Effector memory CD4-positive, alpha-beta T cell (primary cell): ENCODE data around the gene FBXO24.

ENCODE experiments used
- DNase-seq, 3 donors: peaks; one replicate each; pipeline ENCODE4 v3.0.0-alpha.2; 2020
- H3K27ac ChIP-seq: 2 replicates; pipeline ENCODE4 v1.7.0; 2013; ENCODE audit warnings: mild to moderate bottlenecking, low read length, moderate library complexity; ENCODE audit not compliant: insufficient read depth, poor library complexity, severe bottlenecking
- H3K27me3 ChIP-seq: replicated peaks from 2 replicates; pipeline ENCODE4 v1.7.0; 2013; ENCODE audit warnings: mild to moderate bottlenecking, low read length; ENCODE audit not compliant: insufficient read depth, control insufficient read depth, poor library complexity, severe bottlenecking
- H3K36me3 ChIP-seq: 2 replicates; pipeline ENCODE4 v1.7.0; 2013; ENCODE audit warnings: mild to moderate bottlenecking, low read length, moderate library complexity; ENCODE audit not compliant: control insufficient read depth, insufficient read depth
- H3K4me1 ChIP-seq: 2 replicates; pipeline ENCODE4 v1.7.0; 2013; ENCODE audit warnings: low read length, mild to moderate bottlenecking; ENCODE audit not compliant: control insufficient read depth, insufficient read depth, poor library complexity, severe bottlenecking
- H3K4me3 ChIP-seq: 2 replicates; pipeline ENCODE4 v1.7.0; 2013; ENCODE audit warnings: low read length, low read depth, mild to moderate bottlenecking; ENCODE audit not compliant: insufficient read depth, poor library complexity, severe bottlenecking
- H3K9me3 ChIP-seq: 2 replicates; pipeline ENCODE4 v1.7.0; 2013; ENCODE audit warnings: mild to moderate bottlenecking, low read length, moderate library complexity; ENCODE audit not compliant: control insufficient read depth

FBXO24 gene

DNA sequence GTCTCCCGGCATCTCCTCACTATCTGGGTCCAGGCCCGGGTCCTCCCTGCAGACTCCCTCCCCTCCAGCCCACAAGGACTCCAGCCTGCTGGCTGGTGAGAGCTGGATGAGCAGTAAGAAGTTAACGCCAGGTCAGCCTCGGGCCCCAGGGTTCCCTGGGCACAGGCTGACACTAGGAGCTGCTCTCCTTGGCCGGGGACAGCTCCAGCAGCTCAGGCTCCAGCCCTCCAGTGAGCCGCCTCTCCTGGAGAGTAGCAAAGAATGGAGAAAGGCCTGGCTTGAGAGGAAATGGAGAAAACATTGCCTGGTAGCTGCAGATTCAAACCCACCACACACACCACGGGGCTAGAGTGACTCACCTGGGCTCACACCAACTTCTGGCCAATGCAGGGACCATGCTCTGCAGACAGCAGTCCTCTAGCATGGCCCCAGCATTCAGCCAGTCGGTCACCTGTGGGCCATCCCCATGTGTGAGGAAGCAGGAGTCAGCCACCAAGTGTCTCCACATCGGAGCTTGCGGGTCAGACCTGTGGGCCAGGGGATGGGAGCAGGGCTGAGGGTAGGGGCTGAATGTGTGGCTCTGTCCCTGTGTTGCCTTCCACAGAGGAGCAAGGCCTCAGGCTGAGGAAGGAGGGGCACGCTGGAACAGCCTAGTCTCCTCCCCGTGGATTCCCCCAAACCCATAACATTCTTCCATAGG, 18.9 kb upstream of the FBXO24 start:
- H3K27ac ChIP-seq: no peak overlapping the region

DNA sequence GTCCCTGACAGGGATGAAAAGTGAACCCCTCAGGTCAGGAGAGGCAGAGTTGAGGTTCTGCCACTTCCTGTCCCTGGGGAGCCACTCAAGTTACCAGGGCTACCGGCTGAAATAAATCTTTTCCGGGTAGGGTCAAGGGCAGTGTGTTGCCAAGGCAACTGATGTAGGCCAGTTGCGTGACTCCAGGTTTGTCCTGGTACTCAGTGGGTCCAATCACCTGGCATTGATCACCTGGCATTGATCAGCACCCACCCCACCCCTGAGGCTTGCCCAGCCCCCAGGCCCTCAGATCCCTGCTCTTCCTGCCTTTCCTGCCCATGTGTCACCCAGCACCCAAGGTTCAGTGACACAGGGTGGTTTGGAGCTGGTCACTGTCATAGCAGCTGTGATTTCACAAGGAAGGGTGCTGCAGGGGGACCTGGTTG, 18.4 kb upstream of the FBXO24 start:
- DNase-seq: no peak
- peaks cover 37% of the 10 kb centered on the region for H3K4me1 ChIP-seq
- no peak overlapping the region for H3K4me3 ChIP-seq
- H3K27ac ChIP-seq: no peak overlapping the region
- no peaks in the 10 kb centered on the region for H3K9me3 ChIP-seq
- H3K36me3 ChIP-seq: peaks cover 11% of the 10 kb centered on the region
- H3K27me3 ChIP-seq: no peaks in the 10 kb centered on the region

More for the DNA sequence above, 18.9 kb upstream of the FBXO24 start:
- Histone ChIP-seq H3K27me3 (no peaks in the 10 kb centered on the region), H3K4me1 (peaks cover 37% of the 10 kb centered on the region), H3K36me3 (peaks cover 15% of the 10 kb centered on the region), H3K9me3 (no peaks in the 10 kb centered on the region), H3K4me3 (no peak overlapping the region)
- DNase-seq: no peak

DNA sequence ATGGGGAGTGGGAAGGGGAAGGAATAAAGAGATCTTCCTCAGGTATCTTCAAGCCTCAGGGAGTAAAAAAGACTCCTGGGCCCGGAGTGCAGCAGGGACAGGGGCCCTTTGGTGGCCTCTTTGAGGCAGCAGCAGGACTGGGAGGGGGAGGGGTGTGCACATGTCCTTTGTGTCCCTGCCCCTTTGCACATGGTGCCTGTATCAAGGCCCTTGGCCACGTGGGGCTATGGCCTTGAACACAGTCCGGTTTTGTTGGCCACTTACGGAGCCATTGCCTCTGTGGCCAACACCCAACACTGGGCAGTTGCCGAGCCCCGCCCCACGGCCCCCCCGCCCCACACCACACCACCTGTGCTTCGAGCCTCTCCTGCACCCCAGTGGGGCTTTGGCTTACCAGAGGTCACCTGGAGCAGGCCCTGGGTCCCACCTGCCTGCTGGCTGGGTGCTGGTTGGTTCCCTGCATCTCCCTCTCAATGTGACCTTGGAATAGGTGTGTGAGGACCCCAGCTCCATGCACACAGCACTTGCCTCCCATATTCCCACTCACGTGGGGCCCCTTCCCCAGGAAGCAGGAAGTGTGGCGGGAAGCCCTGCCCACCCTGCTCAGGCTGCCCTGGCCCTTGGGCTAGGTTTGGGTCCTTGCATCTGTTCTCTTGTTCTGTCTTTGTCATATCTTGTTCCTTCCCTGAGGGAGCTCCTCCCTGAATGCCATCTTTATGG, 17.8 kb upstream of the FBXO24 start:
- no peaks in the 10 kb centered on the region for H3K9me3 ChIP-seq
- no peaks in the 10 kb centered on the region for H3K27me3 ChIP-seq
- peaks cover 11% of the 10 kb centered on the region for H3K36me3 ChIP-seq
- H3K4me1 ChIP-seq: peaks cover 37% of the 10 kb centered on the region
- peak overlapping the region; percentile 25 for H3K27ac ChIP-seq
- H3K4me3 ChIP-seq: no peak overlapping the region
- no peak for DNase-seq

DNA sequence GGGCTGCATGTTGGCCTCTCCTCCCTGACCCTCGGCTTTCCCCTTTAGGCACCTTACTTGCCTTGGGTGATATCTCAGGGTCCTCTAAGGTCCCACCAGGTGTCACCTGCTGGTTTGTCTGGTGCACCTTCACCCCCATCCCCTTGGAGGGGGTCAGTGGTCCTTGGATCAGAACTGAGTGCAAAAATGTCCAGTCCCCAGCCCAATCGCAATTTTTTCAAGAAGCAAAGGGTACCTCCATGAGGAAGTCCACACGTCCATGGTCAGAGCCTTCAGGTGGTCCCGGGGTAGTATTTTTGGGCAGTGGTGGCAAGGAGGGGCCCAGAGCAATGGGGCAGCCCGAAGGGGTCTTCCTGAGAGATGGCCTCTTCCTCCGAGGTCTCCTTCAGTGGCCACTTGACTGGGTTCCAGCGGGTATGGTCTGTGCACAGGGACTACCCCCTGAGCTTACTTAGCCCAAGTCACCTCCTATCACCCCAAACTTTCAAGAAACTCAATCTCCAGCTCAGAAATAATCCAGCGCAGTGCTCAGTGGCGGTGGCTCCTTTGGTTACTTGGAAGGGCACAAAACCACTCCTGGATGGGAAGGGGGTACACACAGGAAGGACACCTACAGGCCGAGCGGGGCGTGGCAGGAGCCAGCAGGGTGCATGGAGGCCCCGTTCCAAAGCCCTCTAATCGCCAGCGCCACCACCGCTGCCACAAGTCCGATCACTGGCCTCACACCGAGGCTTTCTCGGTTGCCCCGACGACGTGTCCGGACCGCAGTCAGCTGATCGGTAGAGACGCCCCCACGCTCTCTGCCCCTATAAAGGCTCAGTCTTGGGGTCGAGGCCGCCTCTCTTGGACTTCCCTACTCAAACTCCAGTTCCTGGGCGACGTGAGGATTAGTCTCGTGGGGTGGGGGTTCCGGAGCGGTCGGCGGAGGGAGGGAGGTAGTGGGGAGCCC, 17.0 kb upstream of the FBXO24 start:
- peak overlapping the region; percentile 52 for H3K27ac ChIP-seq
- peak in 2 of 3 donors; percentile 19 to 33 for DNase-seq
- no peaks in the 10 kb centered on the region for H3K27me3 ChIP-seq
- H3K9me3 ChIP-seq: no peaks in the 10 kb centered on the region
- H3K4me3 ChIP-seq: peak overlapping the region; percentile 30
- H3K36me3 ChIP-seq: peaks cover 10% of the 10 kb centered on the region
- peaks cover 37% of the 10 kb centered on the region for H3K4me1 ChIP-seq

DNA sequence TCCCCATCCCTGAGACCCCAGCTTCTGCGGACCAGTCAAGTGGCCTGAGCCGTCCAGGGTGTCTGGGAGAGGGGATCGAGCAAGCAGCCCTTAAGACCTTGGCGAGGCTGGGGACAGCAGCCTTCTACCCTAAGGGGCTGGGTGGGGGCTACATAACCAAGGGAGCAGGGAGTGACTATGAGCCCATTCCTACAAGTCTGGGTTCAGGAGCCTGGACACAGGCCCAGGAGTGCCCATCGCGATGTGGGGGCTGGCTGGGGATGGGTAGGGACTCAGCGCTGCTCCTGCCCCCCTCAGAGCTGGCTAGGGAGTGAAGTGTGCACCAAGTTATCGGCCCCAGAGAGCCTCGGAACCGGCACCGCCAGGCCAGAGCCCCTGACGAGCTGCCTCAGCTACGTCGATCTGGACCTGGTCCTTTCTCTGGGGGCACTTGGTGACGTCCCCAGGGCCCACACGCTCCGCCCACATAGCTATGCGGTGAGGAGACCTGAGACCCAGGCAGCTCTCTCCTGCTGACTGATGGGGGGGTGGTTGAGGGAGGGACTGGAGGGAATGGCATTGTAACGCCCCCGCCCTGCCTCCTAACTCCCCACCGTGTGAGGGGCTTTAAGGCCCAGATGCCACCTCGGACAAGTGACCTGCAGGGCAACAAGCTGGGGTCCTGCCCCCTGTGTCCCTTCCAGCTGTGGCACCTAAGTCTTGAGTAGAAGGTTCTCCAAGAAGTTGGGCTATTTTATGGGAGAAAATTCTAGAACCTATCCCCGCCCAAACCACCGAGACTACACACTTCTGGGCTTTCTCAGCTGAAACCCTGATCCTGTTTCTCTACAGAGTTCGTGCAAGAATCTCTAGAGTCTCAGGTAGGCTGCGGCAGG, 14.9 kb upstream of the FBXO24 start:
- Histone ChIP-seq H3K27me3 (no peaks in the 10 kb centered on the region), H3K36me3 (peaks cover 30% of the 10 kb centered on the region), H3K9me3 (no peaks in the 10 kb centered on the region), H3K4me1 (peaks cover 37% of the 10 kb centered on the region), H3K27ac (no peak overlapping the region), H3K4me3 (no peak overlapping the region)
- DNase-seq: no peak

DNA sequence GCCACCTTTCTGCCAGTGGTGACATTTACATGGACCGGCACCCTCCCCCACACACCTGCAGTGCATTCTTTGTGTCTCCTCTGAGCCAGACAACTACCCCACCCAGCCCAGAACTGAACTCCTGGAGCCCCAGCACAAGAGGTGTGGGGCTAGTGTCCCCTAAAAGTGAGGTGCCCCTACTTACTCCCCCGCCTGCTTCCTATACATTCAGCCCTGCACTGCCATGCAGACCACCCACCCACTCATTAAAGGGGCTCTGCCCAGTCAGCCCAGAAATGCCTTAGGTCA, 14.4 kb upstream of the FBXO24 start:
- no peak for DNase-seq
- Histone ChIP-seq H3K4me3 (no peak overlapping the region), H3K36me3 (peaks cover 36% of the 10 kb centered on the region), H3K27ac (no peak overlapping the region), H3K27me3 (no peaks in the 10 kb centered on the region), H3K9me3 (no peaks in the 10 kb centered on the region), H3K4me1 (peaks cover 37% of the 10 kb centered on the region)

DNA sequence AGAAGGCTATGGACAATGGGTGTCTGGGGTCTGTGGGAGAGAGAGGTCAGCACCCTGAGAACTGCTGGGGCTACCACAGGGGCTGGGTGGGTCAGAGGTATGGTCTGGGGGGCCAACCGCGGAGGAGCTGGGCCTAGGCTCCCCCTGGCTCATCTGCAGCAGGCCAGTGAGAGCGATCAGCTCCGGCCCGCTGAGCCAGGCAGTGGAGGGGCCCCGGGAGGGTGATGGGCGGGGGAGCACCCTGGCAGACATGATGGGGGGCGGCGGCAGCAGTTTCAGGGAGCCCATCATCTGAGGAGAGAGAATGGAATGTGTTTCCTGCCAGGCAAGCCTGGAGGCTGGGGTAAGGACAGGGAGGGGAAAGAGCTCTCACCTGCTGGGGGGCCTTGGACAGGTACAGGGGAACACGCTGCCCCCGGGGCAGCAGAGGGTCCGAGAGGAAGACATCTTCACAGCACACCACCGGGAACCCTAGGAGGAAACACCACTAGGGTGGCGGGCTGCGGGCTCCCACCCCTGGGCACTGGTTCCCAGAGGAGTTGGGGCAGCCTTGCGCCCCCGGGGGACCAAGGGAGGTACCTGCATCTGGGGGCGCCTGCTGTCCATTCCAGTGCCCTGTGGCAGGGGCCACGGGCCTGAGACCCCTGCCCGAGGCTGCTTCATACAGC, 13.7 kb upstream of the FBXO24 start:
- Histone ChIP-seq H3K4me1 (peaks cover 36% of the 10 kb centered on the region), H3K27ac (no peak overlapping the region), H3K36me3 (peaks cover 42% of the 10 kb centered on the region), H3K9me3 (no peaks in the 10 kb centered on the region), H3K27me3 (no peaks in the 10 kb centered on the region), H3K4me3 (no peak overlapping the region)
- no peak for DNase-seq

DNA sequence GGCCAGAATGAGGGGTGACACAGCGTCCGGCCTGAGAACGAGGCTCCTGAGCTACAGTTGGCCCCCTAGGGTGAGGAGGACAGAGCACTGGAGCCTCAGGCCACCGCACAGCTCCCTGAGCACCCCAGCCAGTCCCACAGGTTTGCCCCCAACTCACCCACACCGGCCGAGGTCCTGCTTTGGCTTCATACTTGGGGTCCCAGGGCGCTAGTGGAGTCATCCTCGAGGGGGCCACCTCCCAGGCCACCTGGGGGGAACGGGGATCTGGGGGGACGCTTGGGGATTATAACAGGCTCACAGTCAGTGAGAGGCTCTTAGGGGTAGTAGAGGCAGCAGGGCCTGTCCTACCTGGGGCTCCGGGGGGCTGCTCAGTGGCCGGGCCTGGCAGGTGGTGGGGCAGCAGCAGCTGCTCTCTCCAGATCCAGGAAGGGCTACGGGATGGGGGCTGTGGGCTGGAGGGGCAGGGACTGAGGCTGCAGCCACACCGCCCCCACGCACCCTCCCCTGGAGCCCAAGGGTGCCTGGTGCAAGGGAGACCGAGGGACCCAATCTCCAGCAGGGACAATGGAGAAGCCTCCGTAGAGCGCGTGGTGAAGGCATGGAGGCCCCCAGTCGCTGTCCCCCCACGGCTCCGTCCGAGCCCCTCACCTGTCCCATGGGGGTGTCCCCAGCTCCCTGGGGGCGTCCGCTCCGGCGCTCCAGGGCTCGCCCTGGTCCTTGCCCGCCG, 13.0 kb upstream of the FBXO24 start:
- Histone ChIP-seq H3K27ac (no peak overlapping the region), H3K4me3 (no peak overlapping the region), H3K27me3 (no peaks in the 10 kb centered on the region), H3K36me3 (peaks cover 49% of the 10 kb centered on the region), H3K4me1 (peaks cover 29% of the 10 kb centered on the region), H3K9me3 (no peaks in the 10 kb centered on the region)
- no peak for DNase-seq
